SK-N-SH (cell line): ENCODE data around the gene BAG1. TPM values are rescaled to one million over a fixed set of nuclear protein-coding genes. Genes with fewer than 3 reads are reported as not detected.

Experiments
- CTCF ChIA-PET: fragments of 300-600, 350-600 bp; formaldehyde crosslinking; extraction: SDS; loops from one replicate; lab custom pipeline; 2021; lab: Yijun Ruan, JAX
- POLR2A ChIA-PET: fragments of 350-600 bp; sonication (Branson Sonifier 250); formaldehyde crosslinking; extraction: SDS; loops from one replicate; lab custom pipeline; 2020; ENCODE audit warnings: antibody characterized with exemption, inconsistent platforms; lab: Yijun Ruan, JAX
- DNase-seq: peaks from one replicate; pipeline ENCODE4 v3.0.0; 2012
- H2AFZ ChIP-seq: fragments of 200-600 bp; sonication (generic); 2 replicates; pipeline ENCODE4 v1.8.1; 2016; ENCODE audit warnings: antibody characterized with exemption, mild to moderate bottlenecking, low read depth
- H3F3A ChIP-seq: fragments of 200-600 bp; sonication (generic); replicated peaks from 2 replicates; pipeline ENCODE3; 2016; ENCODE audit warnings: antibody characterized with exemption, mild to moderate bottlenecking; ENCODE audit not compliant: insufficient read depth
- H3K27ac ChIP-seq, 2 experiments: fragments of 200-500 bp in 1 of 2; fragments of 200-600 bp in 1 of 2; sonication (Bioruptor generic) in 1 of 2; sonication (generic), shearing (Covaris generic) in 1 of 2; 2 replicates each; pipeline versions ENCODE4 v1.5.1 to v1.6.1; 2014 to 2016; ENCODE audit warnings: low read depth in 2 of 2, inconsistent platforms in 1 of 2, low read length in 1 of 2, mild to moderate bottlenecking in 1 of 2, mixed read lengths in 1 of 2
- H3K27me3 ChIP-seq: fragments of 200-600 bp; sonication (generic), shearing (Covaris generic); 2 replicates; pipeline ENCODE4 v1.6.1; 2016; ENCODE audit warnings: mixed run types; ENCODE audit not compliant: insufficient read depth
- H3K36me3 ChIP-seq, 2 experiments: fragments of 200-500 bp in 1 of 2; fragments of 200-600 bp in 1 of 2; sonication (Bioruptor generic) in 1 of 2; sonication (generic) in 1 of 2; replicated peaks in 1 of 2; 2 replicates each; pipeline versions ENCODE3 to v1.5.1; 2014 to 2016; ENCODE audit warnings: low read length in 1 of 2, mild to moderate bottlenecking in 1 of 2; ENCODE audit not compliant: insufficient read depth in 2 of 2, control insufficient read depth in 1 of 2
- H3K4me1 ChIP-seq, 2 experiments: fragments of 200-500 bp in 1 of 2; fragments of 200-600 bp in 1 of 2; sonication (Bioruptor generic) in 1 of 2; sonication (generic), shearing (Covaris generic) in 1 of 2; 2 replicates each; pipeline versions ENCODE4 v1.5.1 to v1.6.1; 2014 to 2016; ENCODE audit warnings: low read depth in 1 of 2, low read length in 1 of 2, mixed run types in 1 of 2; ENCODE audit not compliant: insufficient read depth in 2 of 2, control insufficient read depth in 1 of 2
- H3K4me2 ChIP-seq: fragments of 200-600 bp; sonication (generic), shearing (Covaris generic); 2 replicates; pipeline ENCODE4 v1.6.1; 2017; ENCODE audit warnings: mixed run types
- H3K4me3 ChIP-seq, 2 experiments: fragments of 200-500 bp in 1 of 2; fragments of 200-600 bp in 1 of 2; sonication (Bioruptor generic) in 1 of 2; sonication (generic), shearing (Covaris generic) in 1 of 2; 2 replicates each; pipeline versions ENCODE4 v1.5.1 to v1.8.1; 2014 to 2016; ENCODE audit warnings: low read depth in 2 of 2, inconsistent platforms in 1 of 2, low read length in 1 of 2, mild to moderate bottlenecking in 1 of 2, mixed read lengths in 1 of 2, moderate library complexity in 1 of 2
- H3K79me2 ChIP-seq: fragments of 200-600 bp; sonication (generic); 2 replicates; pipeline ENCODE4 v1.8.1; 2017; ENCODE audit warnings: mild to moderate bottlenecking; ENCODE audit not compliant: insufficient read depth
- H3K9ac ChIP-seq: fragments of 200-600 bp; sonication (generic); 2 replicates; pipeline ENCODE4 v1.6.1; 2017; ENCODE audit warnings: mixed run types
- H3K9me2 ChIP-seq: fragments of 200-600 bp; sonication (generic); 2 replicates; pipeline ENCODE4 v1.6.1; 2017; ENCODE audit warnings: mixed run types
- H3K9me3 ChIP-seq: fragments of 200-600 bp; sonication (generic); 2 replicates; pipeline ENCODE4 v1.6.1; 2017; ENCODE audit warnings: mixed run types, mild to moderate bottlenecking, moderate library complexity
- H4K20me1 ChIP-seq: fragments of 200-600 bp; sonication (generic); 2 replicates; pipeline ENCODE4 v1.6.1; 2017; ENCODE audit warnings: mild to moderate bottlenecking, mixed run types; ENCODE audit not compliant: insufficient read depth
- EP300 ChIP-seq, 2 experiments: IDR thresholded peaks; 2 replicates each; pipeline versions ENCODE4 v1.4.0 to v1.6.1; 2012; ENCODE audit warnings: borderline replicate concordance in 1 of 2, low read depth in 1 of 2, low read length in 1 of 2
- FOXJ3 ChIP-seq: sonication (generic); formaldehyde crosslinking; IDR thresholded peaks from 2 replicates; pipeline ENCODE4 v1.5.1; 2020; ENCODE audit warnings: mild to moderate bottlenecking, missing genetic modification reagents
- FOXM1 ChIP-seq: IDR thresholded peaks from 2 replicates; pipeline ENCODE4 v1.4.0; 2012; ENCODE audit warnings: low read depth, mild to moderate bottlenecking
- GABPA ChIP-seq: IDR thresholded peaks from 2 replicates; pipeline ENCODE4 v1.4.0; 2012; ENCODE audit warnings: low read depth, mild to moderate bottlenecking
- GATA2 ChIP-seq: sonication (generic); formaldehyde crosslinking; IDR thresholded peaks from 2 replicates; pipeline ENCODE4 v1.5.0; 2020; ENCODE audit warnings: mild to moderate bottlenecking, missing genetic modification reagents
- IRF3 ChIP-seq: fragments of 150-350 bp; IDR thresholded peaks from 2 replicates; pipeline ENCODE4 v1.6.1; 2016; ENCODE audit warnings: mild to moderate bottlenecking, low read depth, low read length
- JUND ChIP-seq: IDR thresholded peaks from 2 replicates; pipeline ENCODE4 v1.4.0; 2012
- MEF2A ChIP-seq: IDR thresholded peaks from 2 replicates; pipeline ENCODE4 v1.4.0; 2012; ENCODE audit warnings: low read depth, borderline replicate concordance
- MXI1 ChIP-seq: IDR thresholded peaks from 2 replicates; pipeline ENCODE4 v1.6.1; 2012; ENCODE audit warnings: mild to moderate bottlenecking, low read depth, low read length, improper control_type of control experiment
- NFIC ChIP-seq: IDR thresholded peaks from 2 replicates; pipeline ENCODE4 v1.4.0; 2012; ENCODE audit warnings: borderline replicate concordance
- NRF1 ChIP-seq: IDR thresholded peaks from 2 replicates; pipeline ENCODE4 v1.6.1; 2012; ENCODE audit warnings: low read depth, mild to moderate bottlenecking, low read length
- PBX3 ChIP-seq: IDR thresholded peaks from 2 replicates; pipeline ENCODE4; 2012
- POLR2AphosphoS5 ChIP-seq: IDR thresholded peaks from 2 replicates; pipeline ENCODE4 v1.6.1; 2012; ENCODE audit warnings: low read depth, low read length
- RFX5 ChIP-seq: IDR thresholded peaks from 2 replicates; pipeline ENCODE4 v1.6.1; 2012; ENCODE audit warnings: mild to moderate bottlenecking, improper control_type of control experiment, low read length
- TAF1 ChIP-seq: IDR thresholded peaks from 2 replicates; pipeline ENCODE4 v1.6.1; 2012; ENCODE audit warnings: low read depth, mild to moderate bottlenecking, low read length, moderate library complexity, borderline replicate concordance
- TEAD4 ChIP-seq: IDR thresholded peaks from 2 replicates; pipeline ENCODE4 v1.4.0; 2012; ENCODE audit warnings: mild to moderate bottlenecking, borderline replicate concordance; ENCODE audit not compliant: insufficient read depth
- USF1 ChIP-seq: IDR thresholded peaks from 2 replicates; pipeline ENCODE4 v1.4.0; 2012; ENCODE audit warnings: low read depth, borderline replicate concordance
- YY1 ChIP-seq: IDR thresholded peaks from 2 replicates; pipeline ENCODE4 v1.4.0; 2012; ENCODE audit warnings: low read depth, mild to moderate bottlenecking
- WGBS: methylation state at CpG from one replicate; pipeline ENCODE4 v1.1.6; 2017; ENCODE audit warnings: low lambda C conversion rate; 5-methylcytosine and 5-hydroxymethylcytosine counted together
- polyA plus RNA-seq, 3 experiments: library from polyadenylated mRNA; depleted of rRNA; stranded (reverse); fragments of >200 nt; gene quantifications; 2 replicates each; pipeline ENCODE4 v1.2.3, GENCODE V29; 2012
- TF ChIP-seq, protein P1 (sequence below): IDR thresholded peaks from 2 replicates; pipeline ENCODE4 v1.4.0; 2012; ENCODE audit warnings: low read depth

BAG1 gene
- polyA plus RNA-seq, 1 of the 3 experiments (the other 2 are of a cell fraction): 49.9 TPM

DNA sequence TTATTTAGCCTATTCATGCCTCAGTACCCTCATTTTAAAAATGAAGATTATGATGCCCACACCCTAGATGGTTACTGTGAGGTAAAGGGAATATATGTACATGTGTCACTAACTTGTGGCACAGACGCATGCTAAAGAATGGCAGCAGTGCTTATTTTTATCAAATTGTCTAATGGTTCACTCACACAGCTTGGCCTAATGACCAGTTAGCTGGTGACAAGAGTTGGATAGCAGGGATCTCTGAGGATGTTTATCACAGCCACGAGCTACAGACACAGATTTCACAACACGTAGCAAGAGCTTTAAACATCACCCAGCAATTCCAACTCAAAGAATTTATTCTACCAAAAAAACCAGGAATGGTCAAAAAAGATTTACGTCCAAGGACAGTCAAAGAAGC is 7.2 kb downstream of the BAG1 start:
- no peak for TF ChIP-seq POLR2AphosphoS5
- CTCF ChIA-PET: no interaction called here
- H3K4me3 ChIP-seq: no peak overlapping the region

GRCh38 chr9:33256236-33256635 is 8.3 kb downstream of the BAG1 start:
- H3F3A ChIP-seq: no peaks in the 10 kb centered on the region
- no peak overlapping the region for H3K9ac ChIP-seq
- no peaks in the 10 kb centered on the region for H4K20me1 ChIP-seq
- peaks cover 57 to 75% of the 10 kb centered on the region in 2 experiments for H3K36me3 ChIP-seq
- ChIA-PET CTCF (no interaction called here), POLR2A (no interaction called here)
- no peak overlapping the region for H3K4me2 ChIP-seq
- WGBS: 72% methylated on average over 2 of the region's 2 CpGs
- H3K27me3 ChIP-seq: no peaks in the 10 kb centered on the region
- H3K4me3 ChIP-seq: no peak overlapping the region
- no peak for TF ChIP-seq GABPA
- no peak for TF ChIP-seq FOXJ3 (CRISPR knock-in tag)
- TF ChIP-seq FOXM1: no peak
- TF ChIP-seq IRF3: no peak
- TF ChIP-seq TAF1: no peak
- no peak for TF ChIP-seq EP300 (IDR thresholded peaks at IDR 0.05; ENCODE audit: borderline replicate concordance in 1 of 2, low read depth in 1 of 2, low read length in 1 of 2)
- TF ChIP-seq MXI1: no peak
- no peak for TF ChIP-seq GATA2 (CRISPR knock-in tag)
- TF ChIP-seq NRF1: no peak
- TF ChIP-seq JUND: no peak
- TF ChIP-seq NFIC: no peak
- TF ChIP-seq MEF2A: no peak
- TF ChIP-seq USF1: no peak
- no peak for TF ChIP-seq YY1
- no peak for TF ChIP-seq PBX3
- TF ChIP-seq TEAD4: no peak
- TF ChIP-seq RFX5: no peak
- TF ChIP-seq, protein P1, sequence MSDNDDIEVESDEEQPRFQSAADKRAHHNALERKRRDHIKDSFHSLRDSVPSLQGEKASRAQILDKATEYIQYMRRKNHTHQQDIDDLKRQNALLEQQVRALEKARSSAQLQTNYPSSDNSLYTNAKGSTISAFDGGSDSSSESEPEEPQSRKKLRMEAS: no peak
- no peaks in the 10 kb centered on the region for H3K9me3 ChIP-seq
- H2AFZ ChIP-seq: no peak overlapping the region
- H3K9me2 ChIP-seq: no peaks in the 10 kb centered on the region
- H3K4me1 ChIP-seq: no peaks in the 10 kb centered on the region
- peaks cover 3% of the 10 kb centered on the region; the same call in 1 of the 2 replicates for H3K79me2 ChIP-seq
- no peak for DNase-seq
- no peak overlapping the region for H3K27ac ChIP-seq

More for the DNA sequence above, 7.2 kb downstream of the BAG1 start:
- H3K9me3 ChIP-seq: no peaks in the 10 kb centered on the region
- no peak overlapping the region for H2AFZ ChIP-seq
- H3K4me2 ChIP-seq: no peak overlapping the region
- DNase-seq: no peak
- H3K27me3 ChIP-seq: no peaks in the 10 kb centered on the region
- H3K9ac ChIP-seq: no peak overlapping the region
- H3K4me1 ChIP-seq: no peaks in the 10 kb centered on the region
- no peaks in the 10 kb centered on the region for H3K9me2 ChIP-seq
- peaks cover 63 to 81% of the 10 kb centered on the region in 2 experiments for H3K36me3 ChIP-seq
- POLR2A ChIA-PET: no interaction called here
- WGBS: 93% methylated on average over 4 of the region's 4 CpGs
- no peak overlapping the region for H3K27ac ChIP-seq
- no peaks in the 10 kb centered on the region for H3F3A ChIP-seq
- peaks cover 12% of the 10 kb centered on the region for H3K79me2 ChIP-seq
- no peaks in the 10 kb centered on the region for H4K20me1 ChIP-seq
